ENCODE data around the gene TMIGD3. TPM values are rescaled to one million over a fixed set of nuclear protein-coding genes. Genes with fewer than 3 reads are reported as not detected.

Gene TMIGD3
- polyA plus RNA-seq, 1 donor (not counting 4 experiments of a cell fraction or from before 2014, with no cell fraction given), result not detected

GRCh38 chr1:111475701-111476100, 27.7 kb downstream of the TMIGD3 start:
- FAIRE-seq, result no peak

GRCh38 chr1:111474521-111474920, 28.9 kb downstream of the TMIGD3 start:
- no peaks in the 10 kb centered on the region for H4K20me1 ChIP-seq (ENCODE audit: control insufficient read depth, extremely low read depth, insufficient read depth, low read length)
- H3K79me2 ChIP-seq (ENCODE audit: control insufficient read depth, insufficient read depth, low read length), result no peaks in the 10 kb centered on the region
- no peak overlapping the region for H2AFZ ChIP-seq (ENCODE audit: control insufficient read depth, low read length)
- peaks cover 0 to 1% of the 10 kb centered on the region in 2 experiments for H3K36me3 ChIP-seq (ENCODE audit: control insufficient read depth in 2 of 2, extremely low read depth in 1 of 2, insufficient read depth in 2 of 2, low read length in 2 of 2)
- no peak overlapping the region for H3K4me2 ChIP-seq (ENCODE audit: control insufficient read depth, extremely low read depth, insufficient read depth, low read depth, low read length)
- no peaks in the 10 kb centered on the region for H3K9me3 ChIP-seq (ENCODE audit: control insufficient read depth, low read depth, low read length)
- dilution Hi-C loops (cut with MboI; ENCODE audit: extremely low pct_ligation_motif_present, low sequenced_read_pairs), result no loop called here
- no peaks in the 10 kb centered on the region for H3K4me1 ChIP-seq (ENCODE audit: control insufficient read depth, extremely low read depth, insufficient read depth, low read length)
- H3K4me3 ChIP-seq (ENCODE audit: control insufficient read depth in 2 of 3, extremely low read depth in 1 of 3, insufficient read depth in 2 of 3, low read depth in 1 of 3, low read length in 3 of 3), result no peak overlapping the region
- no peak overlapping the region for H3K9ac ChIP-seq (ENCODE audit: control insufficient read depth, extremely low read depth, insufficient read depth, low read length)
- H3K9me1 ChIP-seq (ENCODE audit: control insufficient read depth, extremely low read depth, insufficient read depth, low read length), result no peaks in the 10 kb centered on the region
- no peak for DNase-seq (ENCODE audit: low read depth, low spot score)
- H3K27me3 ChIP-seq (ENCODE audit: control insufficient read depth, extremely low read depth, insufficient read depth, low read length), result no peaks in the 10 kb centered on the region
- no peak overlapping the region for H3K27ac ChIP-seq (ENCODE audit: control insufficient read depth, insufficient read depth, low read length)
- FAIRE-seq, result no peak
- TF ChIP-seq CTCF (optimal IDR thresholded peaks at IDR 0.05 in 1 of 3, IDR thresholded peaks at IDR 0.05 in 1 of 3, conservative IDR thresholded peaks at IDR 0.05 in 1 of 3; ENCODE audit: extremely low read depth in 1 of 3, insufficient read depth in 2 of 3, low read length in 3 of 3) (no peak), EZH2 (IDR thresholded peaks at IDR 0.05; ENCODE audit: low read length) (no peak)

More at GRCh38 chr1:111475701-111476100, 27.7 kb downstream of the TMIGD3 start:
- no peak for DNase-seq (ENCODE audit: low read depth, low spot score)
- no peak overlapping the region for H3K27ac ChIP-seq (ENCODE audit: control insufficient read depth, insufficient read depth, low read length)
- H3K9ac ChIP-seq (ENCODE audit: control insufficient read depth, extremely low read depth, insufficient read depth, low read length), result no peak overlapping the region
- H3K9me1 ChIP-seq (ENCODE audit: control insufficient read depth, extremely low read depth, insufficient read depth, low read length), result no peaks in the 10 kb centered on the region
- no peaks in the 10 kb centered on the region for H4K20me1 ChIP-seq (ENCODE audit: control insufficient read depth, extremely low read depth, insufficient read depth, low read length)
- no peaks in the 10 kb centered on the region for H3K4me1 ChIP-seq (ENCODE audit: control insufficient read depth, extremely low read depth, insufficient read depth, low read length)
- TF ChIP-seq CTCF (optimal IDR thresholded peaks at IDR 0.05 in 1 of 3, IDR thresholded peaks at IDR 0.05 in 1 of 3, conservative IDR thresholded peaks at IDR 0.05 in 1 of 3; ENCODE audit: extremely low read depth in 1 of 3, insufficient read depth in 2 of 3, low read length in 3 of 3), result no peak
- TF ChIP-seq EZH2 (IDR thresholded peaks at IDR 0.05; ENCODE audit: low read length), result no peak
- H3K27me3 ChIP-seq (ENCODE audit: control insufficient read depth, extremely low read depth, insufficient read depth, low read length), result no peaks in the 10 kb centered on the region
- H3K36me3 ChIP-seq (ENCODE audit: control insufficient read depth in 2 of 2, extremely low read depth in 1 of 2, insufficient read depth in 2 of 2, low read length in 2 of 2), result peaks cover 0 to 1% of the 10 kb centered on the region in 2 experiments
- no peak overlapping the region for H3K4me3 ChIP-seq (ENCODE audit: control insufficient read depth in 2 of 3, extremely low read depth in 1 of 3, insufficient read depth in 2 of 3, low read depth in 1 of 3, low read length in 3 of 3)
- no peak overlapping the region for H3K4me2 ChIP-seq (ENCODE audit: control insufficient read depth, extremely low read depth, insufficient read depth, low read depth, low read length)
- no peaks in the 10 kb centered on the region for H3K79me2 ChIP-seq (ENCODE audit: control insufficient read depth, insufficient read depth, low read length)
- no peak overlapping the region for H2AFZ ChIP-seq (ENCODE audit: control insufficient read depth, low read length)
- no peaks in the 10 kb centered on the region for H3K9me3 ChIP-seq (ENCODE audit: control insufficient read depth, low read depth, low read length)
- dilution Hi-C loops (cut with MboI; ENCODE audit: extremely low pct_ligation_motif_present, low sequenced_read_pairs), result no loop called here
